Skin epidermis (tissue), 12 donors: ENCODE measurements around the gene CFAP77.
"Not testable (repeated sequence)": the region's sequence is repeated elsewhere in the genome, so short reads cannot be mapped to it uniquely, and the experiment has no call there.

ENCODE experiments used
- H3K27ac ChIP-seq, 21 experiments: fragments of 200-600 bp; sonication (generic) in 11 of 21; one replicate each; pipeline ENCODE4 v1.5.0; 2020; ENCODE audit warnings: mild to moderate bottlenecking in 3 of 21, inconsistent platforms in 2 of 21, moderate library complexity in 2 of 21
- H3K4me3 ChIP-seq, 7 experiments: fragments of 200-600 bp; sonication (generic) in 2 of 7; one replicate each; pipeline ENCODE4 v1.5.0; 2020; ENCODE audit warnings: inconsistent platforms in 2 of 7, mild to moderate bottlenecking in 2 of 7, moderate library complexity in 1 of 7

CFAP77 gene

GRCh38 chr9:132409828-132410528 is at the start of gene CFAP77:
CFAP77 (plus strand) TSS chr9:132410211; CDS start chr9:132410272, 61 bp downstream.
- peak within 1 kb of the TSS in 2 of 21 experiments; percentile 28 to 54 for H3K27ac ChIP-seq
- H3K4me3 ChIP-seq = peak within 1 kb of the TSS; percentile 7 to 43 (median 33)

DNA sequence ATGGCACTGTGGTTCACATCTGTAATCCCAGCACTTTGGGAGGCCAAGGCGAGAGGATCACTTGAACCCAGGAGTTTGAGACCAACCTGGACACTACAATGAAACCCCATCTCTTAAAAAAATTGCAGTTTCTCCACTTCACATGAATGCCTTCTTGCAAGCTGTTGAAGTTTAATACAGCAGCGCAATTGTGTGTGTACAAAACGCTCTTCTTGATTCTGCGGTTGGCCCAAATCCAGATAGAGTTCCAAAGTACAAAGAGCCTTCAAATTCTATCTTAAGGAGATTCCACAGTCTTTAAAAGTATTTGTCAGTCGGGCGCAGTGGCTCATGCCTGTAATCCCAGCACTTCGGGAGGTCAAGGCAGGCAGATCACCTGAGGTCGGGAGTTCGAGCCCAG is 45.9 kb upstream of the CFAP77 start:
- H3K27ac ChIP-seq = no peak overlapping the region

DNA sequence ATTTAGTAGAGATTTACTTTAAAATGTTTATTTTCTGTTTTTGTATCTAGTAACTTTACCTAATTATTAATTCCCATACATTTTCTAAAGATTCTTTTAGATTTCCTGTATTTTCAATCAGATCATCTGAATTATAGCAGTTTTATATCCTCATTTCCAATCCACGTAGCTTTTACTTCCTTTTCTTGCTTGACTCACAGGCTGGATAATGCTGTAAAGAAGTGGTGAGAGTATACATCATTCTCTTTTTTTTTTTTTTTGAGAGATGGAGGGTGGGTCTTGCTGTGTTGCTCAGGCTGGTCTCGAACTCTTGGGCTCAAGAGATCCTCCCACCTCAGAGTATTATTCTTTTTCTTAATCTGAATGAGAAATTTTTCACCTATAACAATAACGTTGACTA is 44.0 kb upstream of the CFAP77 start:
- no peak overlapping the region for H3K4me3 ChIP-seq
- H3K27ac ChIP-seq = no peak overlapping the region

More for the DNA sequence above, 45.9 kb upstream of the CFAP77 start:
- no peak overlapping the region for H3K4me3 ChIP-seq

DNA sequence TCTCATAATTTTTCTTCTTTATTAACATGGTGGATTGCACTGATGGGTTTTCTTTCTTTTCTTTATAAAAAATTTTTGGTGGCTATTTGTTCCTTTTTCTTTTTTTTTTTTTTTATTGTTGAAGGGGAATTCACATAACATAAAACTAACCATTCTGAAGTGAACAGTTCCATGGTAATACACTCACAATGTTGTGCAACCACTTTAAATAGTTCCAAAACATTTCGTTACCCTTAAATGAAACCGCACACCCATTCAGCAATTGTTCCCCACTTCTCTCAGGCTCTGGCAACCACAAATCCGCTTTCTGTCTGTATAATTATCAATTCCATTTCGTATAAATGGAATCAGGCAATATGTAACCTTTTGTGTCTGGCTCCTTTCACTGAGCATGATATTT is 43.5 kb upstream of the CFAP77 start:
- H3K27ac ChIP-seq = no peak overlapping the region
- no peak overlapping the region for H3K4me3 ChIP-seq

- Histone ChIP-seq H3K4me3 (no peak overlapping the region), H3K27ac (no peak overlapping the region)
Measured at GRCh38 chr9:132367613-132368313, 42.2 kb upstream of the CFAP77 start.

- no peak overlapping the region for H3K4me3 ChIP-seq
- H3K27ac ChIP-seq = no peak overlapping the region
Measured at GRCh38 chr9:132369421-132369820, 40.6 kb upstream of the CFAP77 start.

DNA sequence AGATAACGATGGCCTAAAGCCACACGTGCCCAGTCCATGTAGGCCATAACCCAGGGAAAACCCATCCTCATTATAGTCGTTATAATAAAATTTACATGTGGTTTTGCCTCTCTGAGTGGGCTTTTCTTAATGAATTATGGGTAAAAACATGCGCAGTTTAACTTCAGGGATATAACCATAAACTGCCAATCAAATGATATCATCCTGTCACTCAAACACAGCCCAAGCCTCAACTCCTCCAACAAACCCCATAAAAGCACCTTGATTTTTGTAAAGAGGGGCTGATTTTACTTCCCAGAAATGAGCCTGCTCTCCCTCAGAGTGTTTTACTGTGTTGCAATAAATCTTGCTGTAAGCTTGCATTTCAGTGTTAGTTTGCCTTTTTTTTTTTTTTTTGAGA is 39.4 kb upstream of the CFAP77 start:
- Histone ChIP-seq H3K27ac (no peak overlapping the region), H3K4me3 (no peak overlapping the region)

GRCh38 chr9:132372177-132373095 is 37.6 kb upstream of the CFAP77 start:
- peak overlapping the region in 17 of 21 experiments; percentile 16 to 75 (median 54) for H3K27ac ChIP-seq

DNA sequence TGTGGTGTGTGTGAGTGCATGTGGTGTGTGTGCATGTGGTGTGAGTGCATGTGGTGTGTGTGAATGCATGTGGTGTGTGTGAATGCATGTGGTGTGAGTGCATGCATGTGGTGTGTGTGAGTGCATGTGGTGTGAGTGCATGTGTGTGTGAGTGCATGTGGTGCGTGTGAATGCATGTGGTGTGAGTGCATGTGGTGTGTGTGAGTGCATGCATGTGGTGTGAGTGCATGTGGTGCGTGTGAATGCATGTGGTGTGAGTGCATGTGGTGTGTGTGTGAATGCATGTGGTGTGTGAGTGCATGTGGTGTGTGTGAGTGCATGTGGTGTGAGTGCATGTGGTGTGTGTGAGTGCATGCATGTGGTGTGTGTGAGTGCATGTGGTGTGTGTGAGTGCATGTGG is 32.2 kb upstream of the CFAP77 start:
- not testable (repeated sequence) for H3K4me3 ChIP-seq, H3K27ac ChIP-seq

More at GRCh38 chr9:132372177-132373095, 37.6 kb upstream of the CFAP77 start:
- no peak overlapping the region for H3K4me3 ChIP-seq

DNA sequence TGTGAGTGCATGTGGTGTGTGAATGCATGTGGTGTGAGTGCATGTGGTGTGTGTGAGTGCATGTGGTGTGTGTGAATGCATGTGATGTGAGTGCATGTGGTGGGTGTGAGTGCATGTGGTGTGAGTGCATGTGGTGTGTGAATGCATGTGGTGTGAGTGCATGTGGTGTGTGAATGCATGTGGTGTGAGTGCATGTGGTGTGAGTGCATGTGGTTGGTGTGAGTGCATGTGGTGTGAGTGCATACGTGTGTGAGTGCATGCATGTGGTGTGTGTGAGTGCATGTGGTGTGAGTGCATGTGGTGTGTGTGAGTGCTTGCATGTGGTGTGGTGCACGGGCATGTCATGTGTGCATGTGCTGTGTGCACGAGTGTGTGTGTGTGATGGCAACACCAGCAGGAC is 31.6 kb upstream of the CFAP77 start:
- not testable (repeated sequence) for H3K4me3 ChIP-seq, H3K27ac ChIP-seq

DNA sequence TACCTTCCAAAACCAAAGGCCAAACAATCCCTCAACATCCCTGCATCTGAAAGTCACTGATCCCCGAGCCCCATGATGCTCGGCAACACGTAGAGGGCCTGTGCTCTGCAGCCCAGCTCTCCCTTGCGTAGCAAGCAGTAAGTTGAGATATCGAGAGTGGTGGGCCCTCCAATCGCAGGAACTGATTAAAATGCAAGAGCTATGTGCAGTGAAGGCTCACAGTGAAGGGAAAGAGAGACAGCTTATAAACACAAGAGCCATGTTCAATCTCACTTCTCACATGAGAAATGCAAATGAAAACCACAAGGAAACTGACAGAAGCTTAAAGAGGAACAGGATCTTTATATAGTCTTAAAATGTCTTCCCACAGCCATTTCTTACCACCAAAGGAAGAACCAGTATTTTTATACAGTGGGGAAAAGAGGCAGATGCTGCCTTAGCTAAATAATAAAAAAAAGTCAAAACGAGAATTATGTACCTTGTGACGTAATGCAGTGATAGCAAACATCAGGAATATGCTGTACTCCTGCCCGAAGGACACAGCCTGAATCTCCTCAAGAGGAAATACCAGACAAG is 28.0 kb upstream of the CFAP77 start:
- peak overlapping the region in 6 of 21 experiments; percentile 21 to 68 (median 66) for H3K27ac ChIP-seq

GRCh38 chr9:132383462-132383883 is 26.5 kb upstream of the CFAP77 start:
- Histone ChIP-seq H3K27ac (peak overlapping the region in 1 of 21 experiments; percentile 68), H3K4me3 (no peak overlapping the region)

More for the DNA sequence above, 28.0 kb upstream of the CFAP77 start:
- no peak overlapping the region for H3K4me3 ChIP-seq

- Histone ChIP-seq H3K27ac (no peak overlapping the region), H3K4me3 (no peak overlapping the region)
Measured at GRCh38 chr9:132384376-132384775, 25.6 kb upstream of the CFAP77 start.

- no peak overlapping the region for H3K27ac ChIP-seq
- H3K4me3 ChIP-seq = no peak overlapping the region
Measured at GRCh38 chr9:132387133-132387532, 22.9 kb upstream of the CFAP77 start.

DNA sequence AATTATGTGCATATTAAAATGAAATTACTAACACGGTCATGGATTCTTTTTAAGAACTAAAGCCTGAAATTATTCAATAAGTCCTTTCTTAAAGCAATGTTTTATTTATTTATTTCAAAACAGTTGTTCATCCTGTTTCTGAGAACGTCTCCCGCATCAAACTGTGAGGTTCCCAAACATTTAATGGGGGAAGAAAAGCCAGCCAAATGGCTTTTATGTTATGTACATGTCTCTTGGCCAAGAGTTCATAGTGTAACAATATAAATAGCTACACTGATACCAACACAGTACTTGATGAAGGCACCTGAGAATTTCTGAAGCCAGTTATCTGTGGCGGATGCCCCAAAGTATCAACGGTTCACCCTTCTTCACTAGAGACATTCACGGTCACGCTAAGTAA is 19.0 kb upstream of the CFAP77 start:
- H3K27ac ChIP-seq = no peak overlapping the region
- H3K4me3 ChIP-seq = no peak overlapping the region

DNA sequence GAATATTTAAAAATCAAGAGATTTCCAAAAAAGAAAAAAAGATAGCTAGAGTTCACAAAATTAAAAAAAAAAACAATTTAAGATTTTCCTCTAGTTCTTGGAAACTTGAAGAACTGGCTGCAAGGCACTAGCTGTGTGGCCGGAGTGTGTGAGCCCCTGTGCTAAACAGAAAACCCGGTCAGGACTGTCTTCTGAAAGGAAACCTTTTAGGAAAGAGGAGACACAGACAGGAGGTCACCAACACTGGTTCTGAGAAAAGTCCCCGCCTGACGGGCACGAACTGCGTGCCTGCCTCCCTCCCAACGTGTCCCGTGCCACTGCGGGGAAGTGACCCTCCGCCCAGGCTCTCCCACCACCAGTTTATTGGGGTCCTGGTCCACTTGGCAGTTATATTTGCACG is 18.6 kb upstream of the CFAP77 start:
- no peak overlapping the region for H3K4me3 ChIP-seq

DNA sequence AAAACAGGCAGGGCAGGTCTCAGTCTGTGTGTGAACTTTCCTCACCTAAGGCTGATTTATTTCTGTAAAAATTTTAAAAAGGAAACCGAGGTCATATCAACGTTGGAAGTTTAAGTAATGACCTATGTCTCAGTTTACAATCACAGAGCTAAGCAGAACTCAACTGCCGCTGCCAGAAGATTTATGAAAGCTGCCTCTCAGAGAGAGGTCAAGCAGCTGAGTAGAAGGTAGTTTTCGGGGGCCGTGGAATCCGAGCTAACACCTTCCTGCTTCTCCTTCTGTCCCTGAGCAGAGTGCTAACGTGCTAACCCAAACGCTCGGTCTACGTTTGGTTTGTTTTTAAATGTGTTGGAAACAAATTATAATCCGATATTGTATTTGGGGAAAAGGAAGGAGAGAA is 14.5 kb upstream of the CFAP77 start:
- Histone ChIP-seq H3K4me3 (no peak overlapping the region), H3K27ac (no peak overlapping the region)

More for the DNA sequence above, 18.6 kb upstream of the CFAP77 start:
- no peak overlapping the region for H3K27ac ChIP-seq

GRCh38 chr9:132401824-132402223 is 8.2 kb upstream of the CFAP77 start:
- H3K27ac ChIP-seq = no peak overlapping the region
- no peak overlapping the region for H3K4me3 ChIP-seq

DNA sequence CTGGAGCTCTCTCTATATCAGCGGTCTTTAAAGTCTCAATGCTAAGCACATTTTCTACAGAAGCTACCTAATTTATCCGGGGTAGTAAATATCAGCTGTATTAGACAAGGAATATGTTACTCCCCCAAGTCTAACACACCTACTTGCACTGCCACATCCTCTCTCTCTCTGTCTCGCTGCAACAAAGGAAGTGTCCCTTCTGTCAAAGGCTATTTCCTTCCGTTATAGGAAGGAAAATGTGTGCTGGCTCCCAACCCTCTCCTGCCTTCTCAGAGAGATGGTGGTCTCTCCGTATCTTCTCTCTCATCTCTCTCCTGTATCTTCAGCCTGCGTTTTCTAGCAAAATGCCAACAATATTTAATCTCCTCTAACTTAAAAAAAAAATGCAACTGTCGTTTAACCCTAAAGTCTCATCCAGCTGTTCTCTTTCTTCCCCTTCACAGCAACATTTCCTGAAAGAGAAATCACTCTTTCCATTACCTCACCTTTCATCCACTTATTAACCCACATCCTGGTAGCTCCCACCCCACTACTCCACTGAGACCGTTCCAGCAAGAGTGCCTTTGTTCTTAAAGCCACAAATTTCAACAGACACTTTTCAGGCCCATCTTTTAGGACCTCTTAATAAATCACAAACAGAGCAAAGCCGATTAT is 5.7 kb upstream of the CFAP77 start:
- Histone ChIP-seq H3K27ac (peak overlapping the region in 1 of 21 experiments; percentile 11), H3K4me3 (no peak overlapping the region)
